Muscle layer of duodenum (tissue), 2 donors: Measurements from ENCODE around the gene ZNF512B.
"Not testable (repeated sequence)": the region's sequence is repeated elsewhere in the genome, so short reads cannot be mapped to it uniquely, and the experiment has no call there.

Experiments used
- H3K27ac ChIP-seq: one replicate; pipeline ENCODE4 v1.7.0; 2013; ENCODE audit warnings: mild to moderate bottlenecking, low read length
- H3K27me3 ChIP-seq: one replicate; pipeline ENCODE4 v1.7.0; 2013; ENCODE audit warnings: low read depth, mild to moderate bottlenecking, control low read depth, low read length
- H3K36me3 ChIP-seq, 2 donors: one replicate each; pipeline ENCODE4 v1.7.0; 2013; ENCODE audit warnings: low read length in 2 of 2, control low read depth in 1 of 2, mild to moderate bottlenecking in 1 of 2; ENCODE audit not compliant: insufficient read depth in 2 of 2, control insufficient read depth in 1 of 2
- H3K4me1 ChIP-seq, 2 donors: one replicate each; pipeline ENCODE4 v1.7.0; 2013; ENCODE audit warnings: low read length in 2 of 2, mild to moderate bottlenecking in 2 of 2, control low read depth in 1 of 2, moderate library complexity in 1 of 2; ENCODE audit not compliant: insufficient read depth in 2 of 2, control insufficient read depth in 1 of 2
- H3K4me3 ChIP-seq, 2 donors: one replicate each; pipeline ENCODE4 v1.7.0; 2013; ENCODE audit warnings: low read length in 2 of 2, low read depth in 1 of 2, mild to moderate bottlenecking in 1 of 2
- H3K9me3 ChIP-seq, 2 donors: one replicate each; pipeline ENCODE4 v1.7.0; 2013; ENCODE audit warnings: low read length in 2 of 2, control low read depth in 1 of 2, mild to moderate bottlenecking in 1 of 2; ENCODE audit not compliant: control insufficient read depth in 1 of 2
- donor health status: healthy.

ZNF512B gene

GRCh38 chr20:63967330-63968135 lies 2.2 kb downstream of the ZNF512B start:
- Histone ChIP-seq H3K27me3 (no peaks in the 10 kb centered on the region), H3K9me3 (no peaks in the 10 kb centered on the region), H3K4me1 (peaks cover 6 to 15% of the 10 kb centered on the region in 2 donors), H3K27ac (no peak overlapping the region), H3K36me3 (peaks cover 0 to 39% of the 10 kb centered on the region in 2 donors), H3K4me3 (no peak overlapping the region)

DNA sequence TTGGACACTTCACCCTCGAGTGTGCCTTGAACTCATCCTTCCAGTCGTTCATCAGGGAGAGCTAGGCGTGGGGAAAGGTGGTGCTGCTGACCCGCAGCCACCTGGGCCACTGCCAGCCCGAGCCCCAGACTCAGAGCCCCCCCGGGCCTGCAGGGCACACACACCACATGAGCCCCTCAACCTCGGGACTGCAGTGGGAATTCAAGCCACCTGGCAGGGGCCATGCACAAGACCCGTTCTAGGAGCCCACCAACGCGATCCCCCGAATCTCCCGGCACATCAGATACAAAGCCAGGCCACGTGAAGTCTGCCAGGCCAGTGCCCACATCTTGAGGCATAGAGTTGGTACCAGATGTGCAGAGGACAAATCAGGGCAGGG lies 2.8 kb downstream of the ZNF512B start:
- Histone ChIP-seq H3K4me3 (no peak overlapping the region), H3K9me3 (no peaks in the 10 kb centered on the region), H3K27ac (no peak overlapping the region), H3K4me1 (peaks cover 6 to 15% of the 10 kb centered on the region in 2 donors), H3K36me3 (peaks cover 0 to 44% of the 10 kb centered on the region in 2 donors), H3K27me3 (no peaks in the 10 kb centered on the region)

GRCh38 chr20:63966172-63966943 lies 3.4 kb downstream of the ZNF512B start:
- H3K4me1 ChIP-seq: peaks cover 6 to 15% of the 10 kb centered on the region in 2 donors
- no peak overlapping the region for H3K27ac ChIP-seq
- peaks cover 0 to 50% of the 10 kb centered on the region in 2 donors for H3K36me3 ChIP-seq
- H3K4me3 ChIP-seq: no peak overlapping the region
- H3K9me3 ChIP-seq: no peaks in the 10 kb centered on the region
- H3K27me3 ChIP-seq: no peaks in the 10 kb centered on the region

GRCh38 chr20:63964412-63964811 lies 5.3 kb downstream of the ZNF512B start:
- H3K36me3 ChIP-seq: peaks cover 0 to 61% of the 10 kb centered on the region in 2 donors

DNA sequence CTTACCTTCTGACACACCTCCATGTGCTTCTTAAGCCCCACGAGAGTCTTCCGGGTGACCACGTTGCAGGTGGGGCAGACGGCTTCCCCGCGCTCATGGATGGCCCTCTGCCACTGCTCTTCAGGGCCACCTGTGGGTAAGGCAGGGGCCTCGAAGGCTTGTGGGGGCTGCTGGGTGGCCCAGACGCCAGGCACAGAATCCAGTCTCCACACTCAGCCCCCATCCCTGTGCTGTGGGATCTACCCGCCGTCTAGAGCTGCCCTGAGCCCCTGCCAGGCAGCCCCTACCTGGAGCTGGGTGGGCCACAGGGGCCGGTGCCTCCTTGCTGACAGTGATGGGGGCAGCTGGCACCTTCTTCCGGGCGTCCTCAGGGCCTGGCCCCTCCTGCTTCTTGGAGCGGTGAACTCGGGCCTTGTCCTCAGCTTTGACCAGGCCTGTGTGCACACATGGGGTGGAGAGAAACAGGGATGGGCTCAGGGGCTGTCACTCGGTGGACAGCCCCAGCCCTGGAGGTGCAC lies 5.9 kb downstream of the ZNF512B start:
- H3K4me3 ChIP-seq: no peak overlapping the region
- peaks cover 0 to 67% of the 10 kb centered on the region in 2 donors for H3K36me3 ChIP-seq
- H3K27ac ChIP-seq: no peak overlapping the region
- no peaks in the 10 kb centered on the region for H3K9me3 ChIP-seq
- H3K4me1 ChIP-seq: peaks cover 6 to 8% of the 10 kb centered on the region in 2 donors
- H3K27me3 ChIP-seq: no peaks in the 10 kb centered on the region

More at GRCh38 chr20:63964412-63964811, 5.3 kb downstream of the ZNF512B start:
- no peaks in the 10 kb centered on the region for H3K27me3 ChIP-seq
- no peak overlapping the region for H3K4me3 ChIP-seq
- H3K27ac ChIP-seq: no peak overlapping the region
- H3K4me1 ChIP-seq: peaks cover 6 to 11% of the 10 kb centered on the region in 2 donors
- no peaks in the 10 kb centered on the region for H3K9me3 ChIP-seq

GRCh38 chr20:63963348-63963741 lies 6.4 kb downstream of the ZNF512B start:
- no peak overlapping the region for H3K4me3 ChIP-seq
- H3K9me3 ChIP-seq: no peaks in the 10 kb centered on the region
- no peak overlapping the region for H3K27ac ChIP-seq
- peaks cover 0 to 68% of the 10 kb centered on the region in 2 donors for H3K36me3 ChIP-seq
- peaks cover 1 to 3% of the 10 kb centered on the region in 2 donors for H3K4me1 ChIP-seq
- H3K27me3 ChIP-seq: no peaks in the 10 kb centered on the region

DNA sequence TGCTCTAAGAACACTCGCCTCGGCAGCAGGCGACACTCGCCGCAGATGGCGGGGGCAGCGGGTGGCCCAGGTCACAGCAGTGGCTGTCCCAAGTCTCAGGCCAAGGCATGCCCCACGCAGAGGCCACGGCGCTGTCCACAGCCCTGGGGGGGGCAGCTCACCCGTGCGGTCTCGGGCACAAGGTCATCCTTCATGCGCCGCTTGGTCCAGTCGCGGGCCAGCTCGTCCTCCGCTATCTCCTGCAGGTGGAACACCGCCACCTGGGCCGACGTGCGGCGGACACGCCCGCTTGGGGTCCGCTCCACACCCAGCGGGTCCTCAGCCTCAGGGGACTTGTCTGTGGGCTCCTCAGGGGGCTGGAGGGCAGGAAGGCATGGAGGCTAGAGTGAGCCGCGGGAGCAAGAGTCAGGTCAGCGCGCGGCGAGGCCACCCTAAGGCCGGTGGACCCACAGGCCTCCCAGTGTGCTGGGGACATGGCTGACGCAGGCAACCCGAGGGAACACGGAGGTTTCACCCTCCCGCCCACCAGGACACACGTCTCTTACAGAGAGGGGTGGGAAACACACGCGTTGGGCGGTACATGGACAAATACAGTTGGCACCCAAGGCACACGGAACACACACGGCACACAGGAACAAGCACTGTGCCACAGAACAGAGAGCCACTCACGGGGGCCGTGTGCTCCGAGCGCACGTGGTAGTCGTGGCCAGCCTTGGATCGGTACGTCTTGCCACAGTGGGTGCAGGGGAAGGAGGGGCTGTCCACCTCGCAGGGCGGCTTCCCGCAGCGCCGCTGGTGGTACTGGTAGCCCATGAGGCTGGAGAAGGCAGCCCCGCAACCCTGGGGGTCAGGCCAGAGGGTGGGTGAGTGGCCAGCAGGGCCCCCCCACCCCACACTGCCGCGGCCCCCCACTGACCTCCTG lies 7.0 kb downstream of the ZNF512B start:
- Histone ChIP-seq H3K9me3 (no peaks in the 10 kb centered on the region), H3K4me1 (peaks cover 0 to 4% of the 10 kb centered on the region in 2 donors), H3K36me3 (peaks cover 0 to 66% of the 10 kb centered on the region in 2 donors), H3K27me3 (no peaks in the 10 kb centered on the region), H3K27ac (no peak overlapping the region), H3K4me3 (no peak overlapping the region)

- Histone ChIP-seq H3K27ac (no peak overlapping the region), H3K4me3 (no peak overlapping the region), H3K27me3 (no peaks in the 10 kb centered on the region), H3K9me3 (no peaks in the 10 kb centered on the region), H3K4me1 (peaks cover 0 to 12% of the 10 kb centered on the region in 2 donors), H3K36me3 (peaks cover 0 to 57% of the 10 kb centered on the region in 2 donors)
Measured at GRCh38 chr20:63961664-63962425, 7.9 kb downstream of the ZNF512B start.

DNA sequence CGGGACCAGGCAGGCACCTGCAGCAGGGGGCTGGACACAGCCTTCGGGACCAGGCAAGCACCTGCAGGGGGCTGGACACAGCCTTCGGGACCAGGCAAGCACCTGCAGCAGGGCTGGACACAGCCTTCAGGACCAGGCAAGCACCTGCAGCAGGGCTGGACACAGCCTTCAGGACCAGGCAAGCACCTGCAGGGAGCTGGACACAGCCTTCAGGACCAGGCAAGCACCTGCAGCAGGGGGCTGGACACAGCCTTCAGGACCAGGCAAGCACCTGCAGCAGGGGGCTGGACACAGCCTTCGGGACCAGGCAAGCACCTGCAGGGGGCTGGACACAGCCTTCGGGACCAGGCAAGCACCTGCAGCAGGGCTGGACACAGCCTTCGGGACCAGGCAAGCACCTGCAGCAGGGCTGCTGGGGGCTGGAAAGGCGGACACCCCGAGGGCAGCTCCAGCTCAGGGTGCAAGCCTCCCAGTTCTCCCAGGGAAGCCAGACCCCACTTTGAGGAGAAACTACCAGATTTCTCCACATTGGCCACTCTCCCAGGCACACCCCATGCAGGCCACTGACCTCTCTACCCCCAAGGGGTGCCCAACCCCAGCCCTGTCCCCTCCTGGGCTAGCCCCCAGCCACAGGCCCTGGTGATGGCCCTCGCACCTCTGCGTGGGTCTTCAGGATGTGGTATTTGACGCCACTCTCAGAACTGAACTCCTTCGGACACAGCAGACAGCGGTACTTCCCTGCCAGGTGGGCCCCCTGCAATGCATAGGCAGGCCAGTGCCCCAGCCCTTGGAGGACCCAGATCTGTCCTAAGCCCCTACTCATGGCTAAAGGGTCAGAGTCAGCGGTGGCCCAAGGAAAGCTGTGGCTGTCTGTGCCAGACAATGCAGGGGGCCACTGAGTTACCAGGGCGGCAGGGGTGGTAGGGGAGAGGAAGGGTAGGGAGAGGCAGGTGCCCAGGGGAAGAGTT lies 8.8 kb downstream of the ZNF512B start:
- not testable (repeated sequence) for H3K27me3 ChIP-seq, H3K4me3 ChIP-seq, H3K27ac ChIP-seq, H3K9me3 ChIP-seq
- Histone ChIP-seq H3K36me3 (peaks cover 0 to 50% of the 10 kb centered on the region in 2 donors), H3K4me1 (peaks cover 0 to 14% of the 10 kb centered on the region in 2 donors)
